NOMO-1 treated with dmso at 0.1 percent for 144 hours (cell line): ENCODE data around the gene PCCA.
"Not testable (repeated sequence)": the region's sequence is repeated elsewhere in the genome, so short reads cannot be mapped to it uniquely, and the experiment has no call there.

ENCODE experiments used
- DNase-seq: peaks from one replicate; lab custom pipeline; 2025; ENCODE audit not compliant: unreplicated experiment; lab: John Stamatoyannopoulos, UW

The PCCA gene

DNA sequence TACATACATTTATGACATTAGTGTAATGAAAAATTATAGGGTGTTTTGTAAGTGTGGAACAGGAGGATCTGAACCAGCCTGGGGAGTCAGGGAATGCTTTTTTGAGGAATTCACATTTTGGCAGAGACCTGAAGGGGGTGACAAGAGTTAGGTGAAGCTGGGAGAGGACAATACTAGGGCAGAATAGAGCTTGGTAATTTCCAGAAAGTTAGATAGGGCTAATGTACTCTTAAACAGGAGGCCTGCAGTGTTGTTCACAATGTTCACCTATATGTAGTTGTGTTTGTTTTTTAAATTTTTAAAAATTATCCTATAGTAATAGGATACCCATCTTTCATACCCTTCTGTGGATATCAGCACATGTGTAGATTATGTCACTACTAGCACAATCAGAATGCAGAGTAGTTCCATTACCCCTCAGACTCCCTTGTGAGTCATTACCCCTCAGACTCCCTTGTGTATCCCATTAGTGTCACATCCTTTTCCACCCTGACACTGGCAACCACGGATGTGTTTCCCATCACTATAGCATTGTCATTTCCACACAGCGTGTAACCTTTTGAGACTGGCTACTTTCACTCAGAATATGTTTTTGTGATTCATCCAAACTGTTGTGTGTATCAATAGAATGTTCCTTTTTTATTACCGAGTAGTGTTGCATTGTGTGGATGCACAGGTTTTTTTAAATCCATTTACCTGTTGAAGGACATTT, 43.1 kb downstream of the PCCA start:
- no peak for DNase-seq

DNA sequence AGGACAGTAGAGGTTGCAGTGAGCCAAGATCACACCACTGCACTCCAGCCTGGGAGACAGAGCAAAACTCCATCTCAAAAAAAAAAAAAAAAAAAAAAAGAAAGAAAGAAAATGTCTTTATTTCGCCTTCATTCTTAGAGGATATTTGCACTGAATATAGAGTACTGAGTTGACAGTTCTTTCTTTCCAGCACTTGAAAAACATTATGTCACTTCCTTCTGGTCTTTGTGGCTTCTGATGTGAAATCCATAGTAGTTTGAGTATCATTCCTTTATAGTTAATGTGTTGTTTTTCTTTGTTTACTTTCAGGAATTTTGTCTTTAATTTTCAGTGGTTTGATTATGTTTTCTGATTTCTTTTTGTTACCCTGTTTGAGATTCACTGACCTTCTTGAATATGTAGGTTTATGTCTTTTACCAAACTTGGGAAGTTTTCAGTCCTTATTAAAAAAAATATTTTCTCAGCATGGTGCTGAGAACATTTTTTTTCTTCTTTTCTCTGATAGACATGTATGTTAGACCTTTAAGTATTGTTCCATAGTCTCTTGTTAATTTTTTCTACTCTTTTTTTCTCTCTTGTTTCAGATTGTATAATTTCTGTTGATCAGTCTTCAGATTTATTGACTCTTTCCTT, 50.1 kb downstream of the PCCA start:
- DNase-seq, result no peak

DNA sequence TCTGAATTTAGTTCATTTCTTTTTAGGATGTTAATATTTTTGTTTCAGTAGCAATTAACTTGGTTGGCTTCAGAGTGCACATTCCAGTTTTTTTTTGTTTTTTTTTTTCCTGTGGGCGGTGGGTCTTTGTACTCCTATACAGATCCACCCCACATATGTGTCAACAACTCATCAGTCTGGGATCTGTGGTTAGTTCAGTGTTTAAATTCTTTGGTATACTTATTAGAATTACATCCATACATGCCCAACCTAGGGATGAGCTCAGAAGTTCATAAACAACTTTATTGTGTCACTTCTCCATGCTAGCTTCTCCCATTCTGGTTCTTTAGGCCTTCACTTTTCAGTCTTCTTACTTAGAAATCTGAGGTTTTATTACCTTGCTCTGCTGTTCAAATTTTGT, 50.9 kb downstream of the PCCA start:
- DNase-seq, result no peak

DNA sequence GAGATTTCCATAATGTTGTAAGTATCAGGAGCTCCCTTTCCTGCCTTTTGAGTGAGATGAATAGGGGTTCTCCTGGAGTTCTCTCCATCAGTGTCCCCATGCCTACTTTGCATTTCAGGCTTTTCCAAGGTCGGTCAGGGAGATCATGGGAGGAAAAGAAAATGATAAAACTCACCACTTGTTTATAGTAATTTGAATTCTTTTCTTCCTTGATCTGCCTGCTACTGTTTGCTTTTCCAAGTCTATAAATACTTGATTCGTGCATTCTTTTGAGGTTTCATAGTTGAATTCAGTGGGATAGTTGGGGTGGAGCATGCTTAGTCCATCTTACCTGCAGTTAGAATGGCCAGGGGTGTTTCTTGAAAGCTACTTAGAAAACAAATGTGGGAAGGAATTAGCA, 51.5 kb downstream of the PCCA start:
- DNase-seq, result no peak

DNA sequence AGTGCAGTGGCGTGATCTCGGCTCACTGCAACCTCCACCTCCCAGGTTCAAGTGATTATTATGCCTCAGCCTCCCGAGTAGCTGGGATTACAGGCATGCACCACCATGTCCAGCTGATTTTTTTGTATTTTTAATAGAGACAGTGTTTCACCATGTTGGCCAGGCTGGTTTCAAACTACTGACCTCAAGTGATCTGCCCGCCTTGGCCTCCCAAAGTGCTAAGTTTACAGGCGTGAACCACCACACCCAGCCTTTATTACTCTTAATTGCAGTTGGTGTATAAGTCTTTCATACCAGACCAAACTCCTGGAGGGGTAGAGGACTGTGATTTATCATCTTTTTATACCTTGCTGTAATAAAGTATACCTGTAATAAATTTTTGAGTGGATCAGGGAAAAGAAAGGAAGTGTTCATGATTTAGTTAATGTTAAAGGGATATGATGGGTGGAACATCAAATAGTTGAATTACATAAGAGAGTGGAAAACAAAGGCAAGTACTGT, 52.6 kb downstream of the PCCA start:
- DNase-seq, result not testable (repeated sequence)

DNA sequence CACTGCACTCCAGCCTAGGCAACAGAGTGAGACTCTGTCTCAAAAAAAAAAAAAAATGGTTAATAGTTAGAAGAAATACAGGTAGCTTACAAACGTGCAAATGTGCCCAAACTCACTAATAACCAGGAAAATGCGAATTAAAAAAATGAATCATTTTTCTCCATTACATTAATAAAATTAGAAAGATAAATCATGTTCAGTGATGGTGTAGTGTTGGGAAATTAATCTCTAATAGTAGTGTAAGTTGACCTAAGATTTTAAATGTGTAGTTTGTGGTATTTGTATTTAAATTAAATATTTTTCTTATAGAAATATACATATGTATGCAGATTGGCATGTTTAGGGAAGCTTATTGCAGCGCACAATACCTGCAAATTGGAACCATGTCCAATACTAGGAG, 57.6 kb downstream of the PCCA start:
- no peak for DNase-seq

DNA sequence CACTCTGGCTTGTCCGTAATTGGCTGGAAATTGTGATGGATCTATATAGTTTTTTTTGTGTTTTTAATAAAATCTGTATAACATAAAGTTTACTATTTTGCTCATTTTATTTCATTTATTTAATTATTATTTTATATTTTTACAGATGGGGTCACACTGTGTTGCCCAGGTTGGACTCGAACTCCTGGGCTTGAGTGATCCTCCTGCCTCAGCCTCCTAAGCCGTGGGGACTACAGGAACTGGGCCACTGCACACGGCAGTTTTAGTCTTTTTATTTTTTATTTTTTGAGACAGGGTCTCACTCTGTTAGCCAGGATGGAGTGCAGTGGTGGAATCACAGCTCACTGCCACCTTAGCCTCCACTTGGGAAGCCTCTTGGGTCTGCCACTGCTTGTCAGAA, 58.9 kb downstream of the PCCA start:
- DNase-seq, result no peak

DNA sequence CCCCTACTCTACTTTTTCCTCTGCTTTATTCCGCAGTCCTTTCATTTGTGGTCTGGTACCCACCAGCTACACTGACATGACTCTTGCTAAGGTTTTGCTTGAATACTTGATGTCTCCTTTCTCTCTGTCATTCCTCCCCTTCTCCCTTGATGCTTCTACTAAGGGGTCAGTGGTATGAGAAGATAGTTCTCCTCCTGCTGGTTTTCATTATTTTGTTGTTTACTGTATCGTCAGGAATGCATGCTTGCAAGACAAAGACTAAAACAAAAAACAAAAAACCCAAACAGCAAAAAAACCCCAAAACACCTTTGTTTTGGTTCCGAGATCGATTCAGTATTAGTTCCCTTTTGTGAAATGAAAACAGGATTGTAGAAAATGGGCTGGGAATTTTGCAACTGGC, 59.5 kb downstream of the PCCA start:
- DNase-seq, result no peak

DNA sequence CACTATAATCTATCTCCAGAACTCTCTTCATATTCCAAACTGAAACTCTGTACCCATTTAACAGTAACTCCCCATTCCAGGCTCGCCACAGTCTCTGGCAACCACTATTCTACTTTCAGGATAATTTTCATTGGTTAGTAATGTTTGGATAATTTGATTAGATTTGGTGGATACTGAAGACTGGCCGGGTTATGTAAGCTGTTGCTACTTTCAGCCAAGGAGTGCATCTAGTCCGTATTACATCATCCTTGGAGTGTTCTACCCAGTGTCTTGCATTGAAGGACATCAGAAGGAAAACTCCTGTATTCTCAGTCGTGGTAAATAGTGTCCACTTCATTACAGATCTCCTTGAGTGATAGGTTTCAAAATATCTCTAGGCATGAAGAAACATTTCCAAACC, 60.5 kb downstream of the PCCA start:
- no peak for DNase-seq

DNA sequence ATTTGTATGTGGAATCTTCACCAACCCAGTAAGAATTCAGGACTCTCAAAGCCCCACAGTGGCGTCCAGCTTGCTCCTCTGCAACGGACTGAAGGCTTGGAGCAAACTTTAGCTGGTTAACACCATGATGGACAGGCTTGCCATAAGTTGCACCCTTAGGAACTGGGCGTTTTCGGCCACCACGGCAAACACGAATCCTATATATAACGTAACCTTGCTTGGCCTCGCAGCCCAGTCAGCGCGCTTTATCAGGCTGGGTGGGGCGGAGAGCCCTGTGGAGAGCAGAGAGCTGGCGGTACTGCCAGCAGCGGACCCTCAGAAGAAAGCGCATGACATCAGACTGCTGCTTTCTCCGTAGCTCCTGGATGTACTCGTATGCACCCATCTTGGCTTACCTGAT, 61.8 kb downstream of the PCCA start:
- DNase-seq, result not testable (repeated sequence)

DNA sequence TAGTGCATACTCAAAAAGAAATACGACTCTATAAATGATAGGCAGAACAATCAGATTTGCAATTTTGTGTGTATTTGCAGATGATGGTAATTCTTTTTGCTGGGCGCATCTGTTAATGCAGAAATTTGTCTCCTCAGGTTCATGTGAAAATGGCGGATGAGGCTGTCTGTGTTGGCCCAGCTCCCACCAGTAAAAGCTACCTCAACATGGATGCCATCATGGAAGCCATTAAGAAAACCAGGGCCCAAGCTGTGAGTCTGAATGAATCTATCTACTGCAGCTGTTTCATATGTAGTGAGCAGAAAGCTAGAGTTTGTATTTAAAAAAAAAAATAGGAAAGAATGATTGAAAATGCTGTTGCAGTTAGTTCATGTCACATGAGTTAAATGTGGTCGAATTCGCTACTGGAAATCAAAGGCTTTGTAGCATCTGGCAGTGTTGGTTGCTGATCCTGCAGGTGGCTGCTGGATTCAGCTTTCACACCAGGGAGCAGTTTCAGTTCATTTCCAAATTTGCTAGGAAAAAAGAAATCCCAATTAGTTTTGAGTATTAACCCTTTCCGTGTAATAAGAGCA, 66.0 kb downstream of the PCCA start:
- no peak for DNase-seq

DNA sequence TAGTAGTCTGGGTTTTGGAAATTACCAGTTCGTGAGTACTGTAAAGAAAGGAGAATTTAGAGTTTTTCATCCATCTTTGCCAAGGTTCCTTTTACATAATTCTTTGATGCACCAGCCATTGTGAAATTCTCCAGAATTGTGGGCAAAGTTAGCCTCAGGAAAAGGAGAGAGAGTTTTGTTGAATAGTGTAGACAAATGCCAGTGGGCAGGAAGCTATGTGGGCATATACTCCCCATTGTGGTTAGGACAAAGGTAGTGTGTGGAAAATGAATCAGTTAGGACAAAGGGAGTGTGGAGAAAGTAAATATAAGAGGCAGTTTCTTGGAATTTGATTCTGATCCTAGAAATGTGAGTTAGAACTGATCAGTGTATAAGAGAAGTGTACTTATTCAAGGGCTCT, 67.9 kb downstream of the PCCA start:
- DNase-seq, result no peak

DNA sequence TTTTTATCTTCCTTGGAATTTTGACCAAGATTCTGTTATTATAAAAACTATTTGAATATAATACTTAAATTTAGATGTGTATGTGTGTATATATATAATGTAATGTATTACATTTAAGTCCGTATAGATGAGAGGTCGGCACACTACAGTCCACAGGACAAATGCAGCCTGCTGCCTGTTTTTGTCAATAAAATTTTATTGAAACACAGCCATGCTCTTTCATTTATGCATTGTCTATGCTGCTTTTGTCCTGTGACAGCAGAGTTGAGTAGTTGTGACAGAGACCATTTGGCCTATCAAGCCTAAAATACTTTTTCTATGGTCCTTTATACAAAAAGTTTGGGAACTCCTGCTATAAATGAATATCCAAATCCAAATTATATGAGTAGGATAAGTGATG, 69.7 kb downstream of the PCCA start:
- no peak for DNase-seq

DNA sequence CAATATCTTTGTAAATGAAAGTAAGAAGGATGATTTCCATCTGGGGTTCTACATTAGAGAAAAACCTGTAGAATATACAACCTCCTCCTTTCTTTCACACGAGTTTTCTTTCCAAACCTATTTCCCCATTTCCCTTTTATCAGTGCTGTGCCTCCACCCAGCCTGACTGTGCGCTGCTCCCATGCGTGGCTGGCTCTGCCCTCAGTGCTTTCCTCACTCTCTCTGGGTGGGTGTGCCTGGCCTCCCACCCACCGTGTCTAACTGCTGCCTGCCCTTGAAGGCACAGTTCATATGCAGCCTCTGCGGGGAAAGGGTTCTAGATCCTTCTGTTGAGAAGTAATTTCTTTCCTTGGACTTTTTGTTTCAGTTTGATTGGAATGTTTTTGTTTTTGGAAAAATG, 70.7 kb downstream of the PCCA start:
- no peak for DNase-seq

DNA sequence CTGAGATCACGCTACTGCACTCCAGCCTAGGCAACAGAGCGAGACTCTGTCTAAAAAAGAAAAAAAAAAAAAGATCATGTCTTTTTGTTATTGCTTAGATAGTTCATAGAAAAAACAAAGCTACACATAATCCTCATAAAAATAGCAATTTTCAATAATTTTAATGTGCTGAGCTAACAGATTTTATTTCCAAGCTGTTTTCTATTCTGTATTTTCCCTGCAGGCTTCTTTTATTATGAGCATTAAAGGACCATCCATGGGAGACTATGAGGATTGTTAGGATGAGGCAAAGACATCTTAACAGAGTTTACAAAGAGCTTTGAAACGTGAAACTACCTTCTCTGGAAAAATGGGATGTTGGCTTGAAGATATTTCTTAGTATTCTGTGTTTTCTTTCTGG, 71.6 kb downstream of the PCCA start:
- no peak for DNase-seq

DNA sequence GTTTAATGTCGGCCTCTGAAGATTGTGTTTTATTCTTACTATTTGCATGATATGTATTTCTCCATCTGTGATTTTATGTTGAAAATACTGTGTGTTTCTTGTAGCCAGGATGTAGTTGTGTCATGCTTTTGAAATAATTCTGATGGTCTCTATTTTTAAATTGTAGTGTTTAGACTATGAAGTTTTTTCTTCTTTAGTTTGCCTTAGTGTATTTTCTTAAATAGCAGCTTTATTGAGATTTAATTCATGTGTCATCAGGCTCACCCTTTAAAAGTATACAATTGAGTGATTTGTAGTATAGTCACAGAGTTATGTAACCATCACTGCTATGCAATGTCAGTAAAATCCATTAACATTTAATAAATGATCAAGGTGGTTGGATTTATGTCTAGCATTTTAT, 74.5 kb downstream of the PCCA start:
- no peak for DNase-seq

DNA sequence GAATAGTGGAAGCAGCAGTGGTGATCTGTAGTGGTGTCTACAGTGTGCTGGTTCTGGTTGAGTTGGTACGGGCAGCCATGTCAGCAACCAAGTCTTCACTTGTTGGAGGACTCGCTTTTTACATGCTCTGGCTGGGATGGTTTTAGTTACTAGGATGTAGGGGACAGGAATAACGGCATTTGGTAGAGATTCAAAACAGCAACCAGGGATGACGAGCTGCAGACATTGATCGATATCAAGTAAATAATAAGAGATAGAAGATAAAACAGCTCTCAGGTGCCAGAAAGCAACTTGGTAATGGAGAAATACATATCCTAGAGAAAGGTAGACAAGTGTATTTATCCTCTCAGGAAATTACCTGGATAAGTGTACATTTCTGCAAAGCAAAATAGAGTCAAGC, 84.3 kb downstream of the PCCA start:
- no peak for DNase-seq

DNA sequence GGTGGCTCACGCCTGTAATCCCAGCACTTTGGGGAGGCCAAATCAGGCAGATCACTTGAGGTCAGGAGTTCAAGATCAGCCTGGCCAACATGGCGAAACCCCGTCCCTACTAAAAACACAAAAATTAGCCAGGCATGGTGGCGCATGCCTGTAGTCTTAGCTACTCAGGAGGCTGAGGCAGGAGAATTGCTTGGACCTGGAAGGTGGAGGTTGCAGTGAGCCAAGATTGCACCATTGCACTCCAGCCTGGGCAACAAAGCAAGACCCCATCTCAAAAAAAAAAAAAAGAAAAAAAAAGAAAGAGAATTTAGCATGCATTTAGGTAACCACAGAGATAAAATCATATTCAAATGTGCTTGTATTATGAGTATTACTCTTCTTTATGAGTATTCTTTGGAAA, 85.6 kb downstream of the PCCA start:
- DNase-seq, result not testable (repeated sequence)

DNA sequence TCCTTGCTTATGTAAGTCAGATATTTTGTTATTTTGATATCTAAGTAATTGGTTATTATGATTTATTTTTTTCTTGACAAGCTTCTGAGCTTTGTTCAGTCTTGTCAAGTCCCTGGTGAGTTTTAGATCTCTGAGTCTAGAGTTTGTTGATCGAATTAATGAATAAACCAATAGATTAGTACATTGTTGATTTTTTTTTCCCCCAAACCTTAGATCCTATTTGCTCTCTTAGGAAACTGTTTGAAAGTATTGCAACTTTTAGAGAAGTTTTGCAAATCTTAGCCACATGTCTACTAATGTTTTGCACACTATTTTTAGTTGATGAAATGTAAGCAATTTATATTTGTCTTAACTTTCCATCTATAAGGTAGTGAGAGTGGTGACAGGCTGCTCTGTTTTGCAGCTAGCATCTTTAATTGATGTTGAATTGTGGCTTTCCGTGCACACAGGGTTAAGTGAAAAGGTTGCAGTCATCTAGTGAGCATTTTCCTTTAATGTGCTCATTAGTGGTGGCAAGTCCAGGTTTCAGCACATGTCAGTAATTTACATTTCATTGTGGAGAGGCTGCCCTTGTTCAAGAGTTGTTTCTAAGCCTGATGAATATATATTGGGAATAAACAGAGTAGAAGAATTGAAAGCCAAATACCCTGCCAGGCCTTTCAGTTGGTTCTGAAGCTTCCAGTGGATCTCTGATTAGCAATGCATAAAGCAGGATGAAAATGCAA, 86.3 kb downstream of the PCCA start:
- DNase-seq, result no peak

DNA sequence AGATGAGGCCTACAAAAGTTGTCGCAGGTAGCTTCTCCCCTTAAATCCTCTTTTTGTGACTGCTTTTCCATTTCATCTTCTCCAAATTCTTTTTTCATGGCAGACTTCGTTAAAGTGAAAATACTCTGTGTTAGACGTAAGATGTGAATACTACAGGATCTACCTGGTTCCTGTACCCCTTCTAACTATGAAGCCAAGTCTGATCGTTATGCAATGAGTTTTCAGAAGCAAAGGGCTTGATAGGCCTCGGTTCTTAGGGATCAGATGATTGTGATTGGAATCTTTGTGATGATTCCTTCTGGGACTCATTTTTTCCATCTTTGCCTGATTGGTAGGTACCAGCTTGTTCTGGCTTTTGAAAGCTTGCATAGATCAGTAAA, 86.9 kb downstream of the PCCA start:
- no peak for DNase-seq

DNA sequence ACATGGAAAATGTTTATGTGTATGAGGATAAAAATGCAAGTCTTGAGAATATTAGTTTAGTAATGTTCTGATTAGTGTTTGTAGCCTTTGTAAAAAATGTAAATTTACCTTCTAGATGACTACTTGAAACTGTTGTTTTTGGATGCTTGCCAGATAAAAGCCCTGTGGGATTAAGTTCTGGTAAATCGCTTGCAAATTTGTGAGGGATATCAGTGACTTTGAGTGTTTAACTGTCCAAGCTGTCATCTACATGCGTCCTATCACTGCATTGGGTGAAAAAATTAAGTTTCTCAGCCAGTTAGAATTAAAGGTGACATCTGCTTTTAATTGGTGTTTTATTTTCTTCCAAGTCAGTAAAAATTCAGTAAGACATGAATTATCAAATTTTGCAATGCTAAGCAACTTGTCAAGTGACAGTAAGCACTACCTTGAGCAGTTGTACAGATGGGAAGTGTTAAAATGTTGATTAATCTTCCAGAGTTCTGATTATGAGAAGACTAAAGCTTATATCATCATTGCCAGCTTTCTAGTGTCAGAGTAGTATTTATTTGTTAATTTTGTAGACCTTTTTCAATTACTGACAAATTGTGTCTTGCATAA, 88.0 kb downstream of the PCCA start:
- no peak for DNase-seq

DNA sequence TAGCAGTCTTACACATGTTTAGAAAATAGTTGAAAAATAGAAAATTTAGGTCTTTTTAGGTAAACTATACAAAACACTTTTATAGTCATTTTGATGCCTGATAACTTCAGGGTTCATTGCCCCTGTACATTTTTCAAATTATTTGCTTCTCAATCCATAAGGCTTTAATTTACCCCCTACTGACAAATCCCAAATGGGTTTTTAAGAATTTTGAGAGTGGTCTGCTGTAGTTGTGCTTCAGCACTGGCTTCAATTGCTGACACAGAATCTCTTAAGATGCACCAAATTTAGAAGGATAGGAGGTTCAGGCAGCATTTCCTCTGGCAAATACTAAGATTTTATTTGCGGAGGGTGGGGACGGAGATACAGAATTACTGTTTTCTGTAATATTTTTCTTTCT, 89.4 kb downstream of the PCCA start:
- DNase-seq, result no peak
